HepG2 (cell line): ENCODE results near the gene AMOTL1. TPM values are rescaled to one million over a fixed set of nuclear protein-coding genes. Genes with fewer than 3 reads are reported as not detected.

Experiments
- ATAC-seq: fragments of 200-7000 bp; cut with Tn5 transposase; 3 replicates; pipeline ENCODE4 v1.9.1; 2020; ENCODE audit warnings: mild to moderate bottlenecking, moderate library complexity
- BruUV-seq: library from RNA; stranded (reverse); fragments of 400-500 nt; replicated peaks from 2 replicates; lab custom pipeline; 2021; lab: Mats Ljungman, UMichigan
- CTCF ChIA-PET: fragments of 300-600 bp; formaldehyde crosslinking; extraction: SDS; loops from one replicate; lab custom pipeline; 2021; ENCODE audit warnings: low total read pairs, inconsistent platforms, low intra/inter-chr PET ratio; lab: Yijun Ruan, JAX
- POLR2A ChIA-PET: fragments of 350-600 bp; sonication (Branson Sonifier 250); formaldehyde crosslinking; loops from one replicate; lab custom pipeline; 2020; ENCODE audit warnings: antibody characterized with exemption, inconsistent platforms; lab: Yijun Ruan, JAX
- DNase-seq: peaks from one replicate; pipeline ENCODE4 v3.0.0-alpha.2; 2015; ENCODE audit warnings: low spot score
- FAIRE-seq: peaks from 3 replicates; lab custom pipeline; 2011; peaks lifted over from hg19 to GRCh38; lab: Jason Lieb, UNC
- H2AFZ ChIP-seq: one replicate; pipeline ENCODE4 v1.6.1; 2011; ENCODE audit warnings: low read length, inconsistent platforms
- H3K27ac ChIP-seq: fragments of 300-600 bp; 3 replicates; pipeline ENCODE4 v1.8.0; 2011; ENCODE audit warnings: mixed run types, mild to moderate bottlenecking, mixed read lengths, low read length, inconsistent platforms; ENCODE audit not compliant: insufficient read depth; ENCODE audit errors: extremely low read length
- H3K27me3 ChIP-seq, 2 experiments: fragments of 200-600 bp in 1 of 2; 2 replicates in 1 of 2; 3 replicates in 1 of 2; pipeline versions ENCODE4 v1.6.0 to v1.8.0; 2011; ENCODE audit warnings: low read length in 2 of 2, mild to moderate bottlenecking in 2 of 2, moderate library complexity in 2 of 2, inconsistent platforms in 1 of 2; ENCODE audit not compliant: insufficient read depth in 2 of 2, control insufficient read depth in 1 of 2
- H3K36me3 ChIP-seq, 2 experiments: fragments of 200-600 bp in 1 of 2; replicated peaks in 1 of 2; 2 replicates in 1 of 2; 3 replicates in 1 of 2; pipeline versions ENCODE4 v1.5.1 to v1.8.0; 2011; ENCODE audit warnings: low read length in 2 of 2, inconsistent platforms in 1 of 2; ENCODE audit not compliant: insufficient read depth in 2 of 2, control insufficient read depth in 1 of 2
- H3K4me1 ChIP-seq: 2 replicates; pipeline ENCODE4 v1.5.1; 2012; ENCODE audit warnings: low read length, inconsistent platforms; ENCODE audit not compliant: insufficient read depth
- H3K4me2 ChIP-seq: 2 replicates; pipeline ENCODE4 v1.6.0; 2011; ENCODE audit warnings: low read depth, low read length, inconsistent platforms
- H3K4me3 ChIP-seq, 3 experiments: fragments of 200-600 bp in 1 of 3; sonication (generic), shearing (Covaris generic) in 1 of 3; replicated peaks in 1 of 3; 2 replicates each; pipeline ENCODE4 v1.5.1; 2011 to 2016; ENCODE audit warnings: low read length in 3 of 3, inconsistent platforms in 2 of 3, low read depth in 2 of 3, mild to moderate bottlenecking in 2 of 3, control low read depth in 1 of 3, mixed read lengths in 1 of 3; ENCODE audit not compliant: insufficient read depth in 1 of 3
- H3K79me2 ChIP-seq: one replicate; pipeline ENCODE4 v1.6.1; 2011; ENCODE audit warnings: low read length, inconsistent platforms; ENCODE audit not compliant: insufficient read depth
- H3K9ac ChIP-seq: 2 replicates; pipeline ENCODE4 v1.6.0; 2011; ENCODE audit warnings: mild to moderate bottlenecking, low read depth, low read length, inconsistent platforms; ENCODE audit not compliant: insufficient read depth
- H3K9me3 ChIP-seq: 2 replicates; pipeline ENCODE4 v1.5.1; 2012; ENCODE audit warnings: mild to moderate bottlenecking, low read length
- H4K20me1 ChIP-seq: 2 replicates; pipeline ENCODE4 v1.6.0; 2011; ENCODE audit warnings: inconsistent platforms, mild to moderate bottlenecking, low read length, moderate library complexity; ENCODE audit not compliant: insufficient read depth
- DNMT3B ChIP-seq: conservative IDR thresholded peaks from 2 replicates; pipeline ENCODE4 v1.6.1; 2016; ENCODE audit warnings: missing biosample characterization, control low read depth
- KLF15 ChIP-seq: sonication (generic); formaldehyde crosslinking; IDR thresholded peaks from 2 replicates; pipeline ENCODE4 v1.8.1; 2023; ENCODE audit warnings: borderline replicate concordance, mild to moderate bottlenecking, inconsistent platforms, missing genetic modification reagents, mixed read lengths
- MLX ChIP-seq: IDR thresholded peaks from 2 replicates; pipeline ENCODE4 v1.6.1; 2016
- THAP8 ChIP-seq: sonication (generic); formaldehyde crosslinking; IDR thresholded peaks from 2 replicates; pipeline ENCODE4 v1.5.1; 2020; ENCODE audit warnings: missing genetic modification reagents, mild to moderate bottlenecking, borderline replicate concordance
- ZBTB26 ChIP-seq: IDR thresholded peaks from 2 replicates; pipeline ENCODE4 v1.6.1; 2016; ENCODE audit warnings: missing compliant biosample characterization, missing genetic modification reagents, borderline replicate concordance
- ZNF260 ChIP-seq: sonication (generic); formaldehyde crosslinking; IDR thresholded peaks from 2 replicates; pipeline ENCODE4 v1.4.0; 2020; ENCODE audit warnings: missing genetic modification reagents, low read depth, mild to moderate bottlenecking, borderline replicate concordance
- ZNF281 ChIP-seq: sonication (generic); formaldehyde crosslinking; IDR thresholded peaks from 2 replicates; pipeline ENCODE4 v1.4.0; 2020; ENCODE audit warnings: missing genetic modification reagents, borderline replicate concordance
- ZNF883 ChIP-seq: sonication (generic); formaldehyde crosslinking; IDR thresholded peaks from 2 replicates; pipeline ENCODE4 v1.5.1; 2020; ENCODE audit warnings: mild to moderate bottlenecking, missing genetic modification reagents; ENCODE audit errors: not compliant biosample characterization
- WGBS: methylation state at CpG from one replicate; pipeline ENCODE4 v1.1.6; 2017; ENCODE audit warnings: low lambda C conversion rate; 5-methylcytosine and 5-hydroxymethylcytosine counted together
- in situ Hi-C: cut with HindIII; loops from 2 replicates; pipeline ENCODE4 v1.10.0; 2017; ENCODE audit warnings: low pct_unique_long_range_greater_than_20kb; ENCODE audit not compliant: extremely low pct_ligation_motif_present
- intact Hi-C: fragments of 100-400 bp; cut with micrococcal nuclease; formaldehyde crosslinking; loops from one replicate; pipeline ENCODE4 v1.10.0; 2022; ENCODE audit not compliant: unreplicated experiment
- polyA plus RNA-seq, 8 experiments: library from polyadenylated mRNA; depleted of rRNA in 3 of 8; stranded (reverse) in 7 of 8; unstranded in 1 of 8; fragments of >200 nt; fragmentation: Illumina TruSeq in 4 of 8; extraction: Trizol in 4 of 8; gene quantifications; 2 replicates each; pipeline versions ENCODE4 v1.2.1 to v1.2.3, GENCODE V29; 2011 to 2016; ENCODE audit warnings: low read depth in 4 of 8, missing spikeins in 1 of 8, mixed read lengths in 1 of 8; ENCODE audit not compliant: insufficient read depth in 1 of 8
- total RNA-seq, 5 experiments: library from RNA; depleted of rRNA; stranded (reverse); fragments of >200 nt; fragmentation: Illumina TruSeq; extraction: Trizol; gene quantifications; 2 replicates each; pipeline ENCODE4 v1.2.3, GENCODE V29; 2016; ENCODE audit warnings: low read depth in 1 of 5

The AMOTL1 gene
- total and polyA plus RNA-seq, 2 of the 13 experiments (the other 11 are each of a cell fraction or from before 2014, with no cell fraction given), result 0.01 to 0.20 TPM

GRCh38 chr11:94776351-94777321, 8.5 kb downstream of the AMOTL1 start:
- intact Hi-C loops, result no loop called here
- DNase-seq (no peak), FAIRE-seq (no peak), ATAC-seq (no peak)
- no TSS peak for BruUV-seq
- Histone ChIP-seq H3K4me3 (no peak overlapping the region), H3K9me3 (no peaks in the 10 kb centered on the region), H3K4me1 (no peaks in the 10 kb centered on the region), H3K36me3 (no peaks in the 10 kb centered on the region), H3K27ac (no peak overlapping the region), H2AFZ (no peak overlapping the region), H3K4me2 (no peak overlapping the region), H4K20me1 (no peaks in the 10 kb centered on the region), H3K9ac (no peak overlapping the region), H3K79me2 (no peaks in the 10 kb centered on the region), H3K27me3 (no peaks in the 10 kb centered on the region; a peak in 1 of 5 replicates)
- in situ Hi-C loops, result no loop called here
- ChIA-PET CTCF (no interaction called here), POLR2A (no interaction called here)
- TF ChIP-seq ZNF260 (CRISPR knock-in tag) (no peak), DNMT3B (CRISPR knock-in tag) (no peak), ZNF883 (CRISPR knock-in tag) (no peak), ZBTB26 (CRISPR knock-in tag) (no peak), ZNF281 (CRISPR knock-in tag) (no peak), MLX (CRISPR knock-in tag) (no peak), THAP8 (CRISPR knock-in tag) (no peak), KLF15 (CRISPR knock-in tag) (no peak)
- 4% methylated on average over 5 of the region's 5 CpGs for WGBS
